ENCODE data around the gene APBB1IP.

GRCh38 chr10:26451903-26452302, 13.8 kb downstream of the APBB1IP start:
- TF ChIP-seq CTCF (IDR thresholded peaks at IDR 0.05), result no peak
- no peak for TF ChIP-seq POLR2A (IDR thresholded peaks at IDR 0.05)
